ENCODE results near the gene OLFML1. TPM values are rescaled to one million over a fixed set of nuclear protein-coding genes. Genes with fewer than 3 reads are reported as not detected.

OLFML1 gene
- total RNA-seq, 1 donor from 2014 or later, result not detected

- TF ChIP-seq CTCF (IDR thresholded peaks at IDR 0.05), result no peak
- ChIA-PET POLR2A (interaction anchor here (0.6 to 4.6 kb wide), 23 partner anchors 8 to 1695 kb away, joined by 3 to 66 read pairs (median 4); partner anchors contain the start of genes CYB5R2 and PPFIBP2), CTCF (interaction anchor here (0.7 to 2.6 kb wide), 13 partner anchors 8 to 174 kb away, joined by 3 to 20 read pairs (median 3); partner anchors contain the start of gene PPFIBP2)
- peaks cover 4% of the 10 kb centered on the region for H3K9me3 Mint-ChIP-seq
- ATAC-seq (ENCODE audit: low read depth) (peak; percentile 76), DNase-seq (no peak)
- no peaks in the 10 kb centered on the region for H3K27me3 Mint-ChIP-seq
- intact Hi-C loops (cut with micrococcal nuclease), result loop anchor here (1.0 to 2.0 kb wide), 3 partner anchors 15 to 29 kb away; no protein-coding TSS in a partner anchor
- peaks cover 14% of the 10 kb centered on the region for H3K36me3 Mint-ChIP-seq (ENCODE audit: low read depth)
- H3K27ac Mint-ChIP-seq, result no peak overlapping the region
- no peak overlapping the region for H3K4me3 Mint-ChIP-seq
- no peaks in the 10 kb centered on the region for H3K4me1 Mint-ChIP-seq
Measured at GRCh38 chr11:7520011-7520942, 35.0 kb downstream of the OLFML1 start.

GRCh38 chr11:7520981-7521487 lies 35.7 kb downstream of the OLFML1 start:
- H3K4me1 Mint-ChIP-seq, result no peaks in the 10 kb centered on the region
- no peak for TF ChIP-seq CTCF (IDR thresholded peaks at IDR 0.05)
- ATAC-seq (ENCODE audit: low read depth) (peak; percentile 66), DNase-seq (no peak)
- ChIA-PET POLR2A (interaction anchor here (0.6 to 4.6 kb wide), 21 partner anchors 9 to 1940 kb away, joined by 3 to 66 read pairs (median 4); partner anchors contain the start of genes CYB5R2, PPFIBP2 and ZNF143), CTCF (interaction anchor here (0.7 to 2.6 kb wide), 16 partner anchors 8 to 174 kb away, joined by 3 to 20 read pairs (median 3); partner anchors contain the start of gene PPFIBP2)
- intact Hi-C loops (cut with micrococcal nuclease), result loop anchor here (1.0 to 2.0 kb wide), 5 partner anchors 8 to 48 kb away; partner anchors contain the start of gene PPFIBP2
- no peak overlapping the region for H3K4me3 Mint-ChIP-seq
- no peaks in the 10 kb centered on the region for H3K27me3 Mint-ChIP-seq
- peaks cover 14% of the 10 kb centered on the region for H3K36me3 Mint-ChIP-seq (ENCODE audit: low read depth)
- H3K27ac Mint-ChIP-seq, result no peak overlapping the region
- H3K9me3 Mint-ChIP-seq, result peaks cover 4% of the 10 kb centered on the region

GRCh38 chr11:7522121-7522520 lies 36.8 kb downstream of the OLFML1 start:
- TF ChIP-seq CTCF (IDR thresholded peaks at IDR 0.05), result no peak
- H3K4me1 Mint-ChIP-seq, result peaks cover 6% of the 10 kb centered on the region
- ChIA-PET CTCF (interaction anchor here (1.3 to 2.6 kb wide), 5 partner anchors 9 to 16 kb away, joined by 3 to 20 read pairs (median 4); partner anchors contain the start of gene PPFIBP2), POLR2A (interaction anchor here (0.9 to 4.6 kb wide), 6 partner anchors 10 to 1939 kb away, joined by 3 to 66 read pairs (median 6); partner anchors contain the start of genes PPFIBP2 and ZNF143)
- no peaks in the 10 kb centered on the region for H3K27me3 Mint-ChIP-seq
- peaks cover 4% of the 10 kb centered on the region for H3K9me3 Mint-ChIP-seq
- peaks cover 14% of the 10 kb centered on the region for H3K36me3 Mint-ChIP-seq (ENCODE audit: low read depth)
- no peak for DNase-seq
- no peak overlapping the region for H3K27ac Mint-ChIP-seq
- H3K4me3 Mint-ChIP-seq, result no peak overlapping the region
- intact Hi-C loops (cut with micrococcal nuclease), result no loop called here
- ATAC-seq (ENCODE audit: low read depth), result no peak

- no peak for TF ChIP-seq CTCF (IDR thresholded peaks at IDR 0.05)
- CTCF ChIA-PET, result interaction anchor here (1.4 kb wide), 1 partner anchor 9 kb away, joined by 3 read pairs; no protein-coding TSS in a partner anchor
- Mint-ChIP-seq H3K36me3 (ENCODE audit: low read depth) (peaks cover 14% of the 10 kb centered on the region), H3K27me3 (no peaks in the 10 kb centered on the region), H3K4me1 (peaks cover 10% of the 10 kb centered on the region), H3K9me3 (peaks cover 4% of the 10 kb centered on the region), H3K4me3 (no peak overlapping the region), H3K27ac (no peak overlapping the region)
- POLR2A ChIA-PET, result interaction anchor here (3.4 to 4.6 kb wide), 2 partner anchors 10 to 12 kb away, joined by 32 to 66 read pairs; partner anchors contain the start of gene PPFIBP2
- ATAC-seq (ENCODE audit: low read depth), result no peak
- no peak for DNase-seq
- intact Hi-C loops (cut with micrococcal nuclease), result no loop called here
Measured at GRCh38 chr11:7522546-7522945, 37.2 kb downstream of the OLFML1 start.
